Activated effector memory CD4-positive, alpha-beta T cell treated with Interleukin-2 at 50 U/mL for 16 hours (primary cell): ENCODE results near the gene DUS1L.

ENCODE experiments used
- DNase-seq: peaks from one replicate; pipeline ENCODE4 v3.0.0-alpha.2; 2020

Gene DUS1L

GRCh38 chr17:82087961-82088837 lies 22.6 kb upstream of the DUS1L start:
- no peak for DNase-seq

- DNase-seq, result no peak
Observed at GRCh38 chr17:82086941-82087906, 21.6 kb upstream of the DUS1L start.

- DNase-seq, result no peak
Observed at GRCh38 chr17:82085931-82086764, 20.5 kb upstream of the DUS1L start.

- no peak for DNase-seq
Observed at GRCh38 chr17:82085031-82085861, 19.6 kb upstream of the DUS1L start.

GRCh38 chr17:82084373-82085030 lies 18.9 kb upstream of the DUS1L start:
- DNase-seq, result no peak

GRCh38 chr17:82083533-82084359 lies 18.1 kb upstream of the DUS1L start:
- DNase-seq, result no peak

- no peak for DNase-seq
Observed at GRCh38 chr17:82083009-82083408, 17.4 kb upstream of the DUS1L start.

GRCh38 chr17:82082456-82082855 lies 16.9 kb upstream of the DUS1L start:
- no peak for DNase-seq

- no peak for DNase-seq
Observed at GRCh38 chr17:82081966-82082365, 16.4 kb upstream of the DUS1L start.

GRCh38 chr17:82081546-82081945 lies 15.9 kb upstream of the DUS1L start:
- no peak for DNase-seq

GRCh38 chr17:82080789-82081464 lies 15.3 kb upstream of the DUS1L start:
- DNase-seq, result no peak

GRCh38 chr17:82080048-82080788 lies 14.6 kb upstream of the DUS1L start:
- no peak for DNase-seq

GRCh38 chr17:82079001-82079677 lies 13.5 kb upstream of the DUS1L start:
- DNase-seq, result no peak

- DNase-seq, result no peak
Observed at GRCh38 chr17:82078433-82078832, 12.8 kb upstream of the DUS1L start.

GRCh38 chr17:82077617-82078358 lies 12.2 kb upstream of the DUS1L start:
- DNase-seq, result no peak

GRCh38 chr17:82076785-82077591 lies 11.4 kb upstream of the DUS1L start:
- DNase-seq, result no peak
